Fibroblast of lung (primary cell): ENCODE measurements around the gene DEPDC5.

Experiments
- EZH2 ChIP-seq: IDR thresholded peaks from 2 replicates; pipeline ENCODE4 v1.5.1; 2012; ENCODE audit warnings: low read length, control low read depth, mild to moderate bottlenecking; ENCODE audit errors: missing control alignments
- TF ChIP-seq, protein P1 (sequence below), 2 donors: IDR thresholded peaks in 1 of 2; conservative IDR thresholded peaks in 1 of 2; 1 replicate in 1 of 2; 2 replicates in 1 of 2; pipeline ENCODE4 v1.5.1; 2011 to 2012; ENCODE audit warnings: low read length in 2 of 2, control low read depth in 1 of 2, inconsistent platforms in 1 of 2, low read depth in 1 of 2, mild to moderate bottlenecking in 1 of 2

- TF ChIP-seq EZH2: no peak
- TF ChIP-seq, protein P1, sequence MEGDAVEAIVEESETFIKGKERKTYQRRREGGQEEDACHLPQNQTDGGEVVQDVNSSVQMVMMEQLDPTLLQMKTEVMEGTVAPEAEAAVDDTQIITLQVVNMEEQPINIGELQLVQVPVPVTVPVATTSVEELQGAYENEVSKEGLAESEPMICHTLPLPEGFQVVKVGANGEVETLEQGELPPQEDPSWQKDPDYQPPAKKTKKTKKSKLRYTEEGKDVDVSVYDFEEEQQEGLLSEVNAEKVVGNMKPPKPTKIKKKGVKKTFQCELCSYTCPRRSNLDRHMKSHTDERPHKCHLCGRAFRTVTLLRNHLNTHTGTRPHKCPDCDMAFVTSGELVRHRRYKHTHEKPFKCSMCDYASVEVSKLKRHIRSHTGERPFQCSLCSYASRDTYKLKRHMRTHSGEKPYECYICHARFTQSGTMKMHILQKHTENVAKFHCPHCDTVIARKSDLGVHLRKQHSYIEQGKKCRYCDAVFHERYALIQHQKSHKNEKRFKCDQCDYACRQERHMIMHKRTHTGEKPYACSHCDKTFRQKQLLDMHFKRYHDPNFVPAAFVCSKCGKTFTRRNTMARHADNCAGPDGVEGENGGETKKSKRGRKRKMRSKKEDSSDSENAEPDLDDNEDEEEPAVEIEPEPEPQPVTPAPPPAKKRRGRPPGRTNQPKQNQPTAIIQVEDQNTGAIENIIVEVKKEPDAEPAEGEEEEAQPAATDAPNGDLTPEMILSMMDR (conservative IDR thresholded peaks at IDR 0.05 in 1 of 2, IDR thresholded peaks at IDR 0.05 in 1 of 2; ENCODE audit: low read depth in 1 of 2, low read length in 2 of 2): no peak
These were observed 129.2 kb downstream of the DEPDC5 start for GRCh38 chr22:31882971-31883370.
